ENCODE data around the gene PHLDB1. TPM values are rescaled to one million over a fixed set of nuclear protein-coding genes. Genes with fewer than 3 reads are reported as not detected.

The PHLDB1 gene
- total RNA-seq, 2 donors from 2014 or later: 45.9 to 54.9 TPM

- no peaks in the 10 kb centered on the region for H3K4me1 Mint-ChIP-seq
- H3K27me3 ChIP-seq (ENCODE audit: control insufficient read depth, insufficient read depth, low read length, poor library complexity, severe bottlenecking): no peaks in the 10 kb centered on the region
- WGBS, 2 experiments (ENCODE audit: insufficient coverage in 1 of 2, insufficient read length in 1 of 2): 59 to 60% methylated on average over 1 of the region's 1 CpG
- H3K4me3 Mint-ChIP-seq: no peak overlapping the region
- H3K27ac Mint-ChIP-seq: no peak overlapping the region
- no peaks in the 10 kb centered on the region for H3K36me3 ChIP-seq (ENCODE audit: control insufficient read depth, insufficient read depth, low read length)
- no peak overlapping the region for H3K4me3 ChIP-seq (ENCODE audit: low read length)
- H3K27me3 Mint-ChIP-seq (ENCODE audit: insufficient read depth): peaks cover 15% of the 10 kb centered on the region
- peaks cover 30% of the 10 kb centered on the region for H3K9me3 Mint-ChIP-seq
- H3K27ac ChIP-seq (ENCODE audit: low read depth, low read length): no peak overlapping the region
- H3K9me3 ChIP-seq (ENCODE audit: control insufficient read depth, low read length): peaks cover 16% of the 10 kb centered on the region
- peak; percentile 67 for DNase-seq
- H3K9ac ChIP-seq (ENCODE audit: extremely low read depth, low read length, poor library complexity, severe bottlenecking): no peak overlapping the region
- peak; percentile 69 for TF ChIP-seq CTCF (conservative IDR thresholded peaks at IDR 0.05)
- no peaks in the 10 kb centered on the region for H3K36me3 Mint-ChIP-seq (ENCODE audit: low read depth)
- H3K4me1 ChIP-seq (ENCODE audit: control insufficient read depth, insufficient read depth, low read length): no peaks in the 10 kb centered on the region
Measured at GRCh38 chr11:118672846-118673245, 65.4 kb downstream of the PHLDB1 start.

DNA sequence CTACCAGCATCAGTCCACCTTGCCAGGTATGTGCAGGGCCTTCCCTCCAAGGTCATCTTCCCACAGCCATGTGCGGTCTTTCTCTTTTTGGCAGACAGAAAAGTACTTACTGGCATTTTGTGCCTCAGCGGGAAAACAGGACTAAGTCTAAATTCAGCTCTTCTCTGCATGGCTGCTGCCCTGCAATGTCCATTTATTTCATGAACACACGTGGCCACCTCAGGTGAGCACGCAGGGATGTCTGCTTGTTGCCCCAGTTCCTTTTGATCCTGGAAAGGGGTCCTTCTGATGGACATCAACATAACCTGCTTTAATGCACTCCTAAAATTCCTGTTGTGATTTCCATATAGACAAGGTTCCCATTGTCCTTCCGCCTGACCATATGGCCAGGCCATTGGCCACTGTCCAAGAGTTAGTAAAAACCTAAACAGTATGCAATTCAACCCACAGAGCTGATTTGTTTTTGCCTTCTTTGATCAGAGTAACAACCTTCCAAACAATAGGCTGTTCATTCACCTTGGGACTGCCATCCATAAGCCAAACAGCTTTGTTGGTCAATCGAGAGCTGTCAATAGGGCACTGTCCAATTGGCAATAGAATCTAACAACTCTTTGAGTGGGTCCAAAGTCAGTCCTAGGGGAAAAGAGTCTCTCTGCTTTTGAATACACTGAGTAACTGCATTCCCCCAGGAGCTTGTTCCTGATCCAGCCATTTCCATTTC lies 66.1 kb downstream of the PHLDB1 start:
- H3K9me3 ChIP-seq (ENCODE audit: control insufficient read depth, low read length): peaks cover 16% of the 10 kb centered on the region
- H3K4me1 ChIP-seq (ENCODE audit: control insufficient read depth, insufficient read depth, low read length): no peaks in the 10 kb centered on the region
- Mint-ChIP-seq H3K27me3 (ENCODE audit: insufficient read depth) (peaks cover 18% of the 10 kb centered on the region), H3K27ac (no peak overlapping the region), H3K4me3 (no peak overlapping the region), H3K9me3 (peaks cover 31% of the 10 kb centered on the region), H3K36me3 (ENCODE audit: low read depth) (no peaks in the 10 kb centered on the region), H3K4me1 (no peaks in the 10 kb centered on the region)
- peak; percentile 26 for DNase-seq
- 87 to 95% methylated on average over 6 of the region's 6 CpGs for WGBS, 2 experiments (ENCODE audit: insufficient coverage in 1 of 2, insufficient read length in 1 of 2)
- H3K27ac ChIP-seq (ENCODE audit: low read depth, low read length): no peak overlapping the region
- no peaks in the 10 kb centered on the region for H3K36me3 ChIP-seq (ENCODE audit: control insufficient read depth, insufficient read depth, low read length)
- no peak overlapping the region for H3K9ac ChIP-seq (ENCODE audit: extremely low read depth, low read length, poor library complexity, severe bottlenecking)
- TF ChIP-seq CTCF (conservative IDR thresholded peaks at IDR 0.05): no peak
- no peak overlapping the region for H3K4me3 ChIP-seq (ENCODE audit: low read length)
- H3K27me3 ChIP-seq (ENCODE audit: control insufficient read depth, insufficient read depth, low read length, poor library complexity, severe bottlenecking): no peaks in the 10 kb centered on the region

- no peak overlapping the region for H3K4me3 ChIP-seq (ENCODE audit: low read length)
- no peaks in the 10 kb centered on the region for H3K27me3 ChIP-seq (ENCODE audit: control insufficient read depth, insufficient read depth, low read length, poor library complexity, severe bottlenecking)
- no peak for DNase-seq
- no peak for TF ChIP-seq CTCF (conservative IDR thresholded peaks at IDR 0.05)
- 71 to 100% methylated on average over 1 of the region's 1 CpG for WGBS, 2 experiments (ENCODE audit: insufficient coverage in 1 of 2, insufficient read length in 1 of 2)
- H3K36me3 ChIP-seq (ENCODE audit: control insufficient read depth, insufficient read depth, low read length): no peaks in the 10 kb centered on the region
- H3K4me3 Mint-ChIP-seq: no peak overlapping the region
- no peaks in the 10 kb centered on the region for H3K4me1 ChIP-seq (ENCODE audit: control insufficient read depth, insufficient read depth, low read length)
- no peak overlapping the region for H3K9ac ChIP-seq (ENCODE audit: extremely low read depth, low read length, poor library complexity, severe bottlenecking)
- H3K4me1 Mint-ChIP-seq: peaks cover 2% of the 10 kb centered on the region
- no peak overlapping the region for H3K27ac ChIP-seq (ENCODE audit: low read depth, low read length)
- peaks cover 18% of the 10 kb centered on the region for H3K27me3 Mint-ChIP-seq (ENCODE audit: insufficient read depth)
- H3K9me3 Mint-ChIP-seq: peaks cover 31% of the 10 kb centered on the region
- peaks cover 16% of the 10 kb centered on the region for H3K9me3 ChIP-seq (ENCODE audit: control insufficient read depth, low read length)
- no peaks in the 10 kb centered on the region for H3K36me3 Mint-ChIP-seq (ENCODE audit: low read depth)
- H3K27ac Mint-ChIP-seq: no peak overlapping the region
Measured at GRCh38 chr11:118674082-118674435, 66.6 kb downstream of the PHLDB1 start.
